Measurements from ENCODE around the gene CPSF3. TPM values are rescaled to one million over a fixed set of nuclear protein-coding genes. Genes with fewer than 3 reads are reported as not detected.

CPSF3 gene
- total and polyA plus RNA-seq, 2 of the 8 experiments (the other 6 are each of a cell fraction or from before 2014, with no cell fraction given) = 44.5 to 93.3 TPM

DNA sequence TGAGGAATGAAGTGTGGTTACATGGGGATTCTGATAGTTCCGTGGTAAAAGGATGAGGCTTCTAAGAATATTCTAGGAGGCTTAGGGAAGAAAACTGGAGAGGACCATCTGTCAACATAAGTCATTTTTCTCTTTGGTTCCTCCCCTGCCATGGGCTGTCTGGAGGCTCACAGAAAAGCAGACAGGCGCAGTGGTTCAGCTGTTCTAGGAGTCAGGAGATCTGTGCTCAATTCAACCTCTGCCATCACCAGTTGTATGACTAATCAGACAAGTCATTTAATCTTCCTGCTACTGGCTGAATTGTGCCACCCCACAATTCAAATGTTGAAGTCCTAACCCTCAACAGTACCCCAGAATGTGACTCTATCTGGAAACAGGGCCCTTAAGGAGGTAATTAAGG is 95.8 kb downstream of the CPSF3 start (continued):
- no peak for TF ChIP-seq RNF2 (IDR thresholded peaks at IDR 0.05; ENCODE audit: borderline replicate concordance, low read depth, low read length, missing control alignments, poor library complexity, severe bottlenecking)
- TF ChIP-seq, protein P1, sequence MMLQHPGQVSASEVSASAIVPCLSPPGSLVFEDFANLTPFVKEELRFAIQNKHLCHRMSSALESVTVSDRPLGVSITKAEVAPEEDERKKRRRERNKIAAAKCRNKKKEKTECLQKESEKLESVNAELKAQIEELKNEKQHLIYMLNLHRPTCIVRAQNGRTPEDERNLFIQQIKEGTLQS (IDR thresholded peaks at IDR 0.05; ENCODE audit: insufficient read depth, low read depth, low read length) = no peak
- TF ChIP-seq, protein P2, sequence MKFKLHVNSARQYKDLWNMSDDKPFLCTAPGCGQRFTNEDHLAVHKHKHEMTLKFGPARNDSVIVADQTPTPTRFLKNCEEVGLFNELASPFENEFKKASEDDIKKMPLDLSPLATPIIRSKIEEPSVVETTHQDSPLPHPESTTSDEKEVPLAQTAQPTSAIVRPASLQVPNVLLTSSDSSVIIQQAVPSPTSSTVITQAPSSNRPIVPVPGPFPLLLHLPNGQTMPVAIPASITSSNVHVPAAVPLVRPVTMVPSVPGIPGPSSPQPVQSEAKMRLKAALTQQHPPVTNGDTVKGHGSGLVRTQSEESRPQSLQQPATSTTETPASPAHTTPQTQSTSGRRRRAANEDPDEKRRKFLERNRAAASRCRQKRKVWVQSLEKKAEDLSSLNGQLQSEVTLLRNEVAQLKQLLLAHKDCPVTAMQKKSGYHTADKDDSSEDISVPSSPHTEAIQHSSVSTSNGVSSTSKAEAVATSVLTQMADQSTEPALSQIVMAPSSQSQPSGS (IDR thresholded peaks at IDR 0.05; ENCODE audit: low read length) = no peak

Other genes with a start within 250 kb of the CPSF3 start
- 16.6 and 18.7 TPM in 2 replicates for gene ASAP2, start 216.8 kb upstream of the CPSF3 start, total RNA-seq (2021; fragmentation: NEBNext Ultra II Directional; extraction: Animal tissue kit (Norgen Biotek cat#: 25700))
- 8.6 and 10.2 TPM in 2 replicates for gene ASAP2, start 216.8 kb upstream of the CPSF3 start, polyA plus RNA-seq (2011; rRNA removed)
- gene ITGB1BP1, start 126 bp upstream of the CPSF3 start, total RNA-seq (2021; fragmentation: NEBNext Ultra II Directional; extraction: Animal tissue kit (Norgen Biotek cat#: 25700)) = 45.4 and 50.1 TPM in 2 replicates
- gene ITGB1BP1, start 126 bp upstream of the CPSF3 start, polyA plus RNA-seq (2011; rRNA removed) = 8.9 and 16.1 TPM in 2 replicates
- gene IAH1, start 50.9 kb downstream of the CPSF3 start, total RNA-seq (2021; fragmentation: NEBNext Ultra II Directional; extraction: Animal tissue kit (Norgen Biotek cat#: 25700)) = 15.1 and 19.8 TPM in 2 replicates
- 11.3 and 21.5 TPM in 2 replicates for gene IAH1, start 50.9 kb downstream of the CPSF3 start, polyA plus RNA-seq (2011; rRNA removed)
- 23.5 and 25.1 TPM in 2 replicates for gene ADAM17, start 132.2 kb downstream of the CPSF3 start, total RNA-seq (2021; fragmentation: NEBNext Ultra II Directional; extraction: Animal tissue kit (Norgen Biotek cat#: 25700))
- 4.2 and 6.5 TPM in 2 replicates for gene ADAM17, start 132.2 kb downstream of the CPSF3 start, polyA plus RNA-seq (2011; rRNA removed)
- 468 and 480 TPM in 2 replicates for gene YWHAQ, start 207.3 kb downstream of the CPSF3 start, total RNA-seq (2021; fragmentation: NEBNext Ultra II Directional; extraction: Animal tissue kit (Norgen Biotek cat#: 25700))
- gene YWHAQ, start 207.3 kb downstream of the CPSF3 start, polyA plus RNA-seq (2011; rRNA removed) = 225 and 244 TPM in 2 replicates